Renal cortical epithelial cell (primary cell): ENCODE measurements around the gene TMEM167B. TPM values are rescaled to one million over a fixed set of nuclear protein-coding genes. Genes with fewer than 3 reads are reported as not detected.

Source experiments
- DNase-seq: peaks from one replicate; pipeline ENCODE4 v3.0.0-alpha.2; 2011; ENCODE audit warnings: low read depth
- total RNA-seq: library from RNA; depleted of rRNA; stranded (reverse); fragments of >200 nt; gene quantifications from 2 replicates; pipeline ENCODE4 v1.2.3, GENCODE V29; 2014

TMEM167B gene
- total RNA-seq, 1 donor from 2014 or later: 32.1 TPM

- no peak for DNase-seq
Measured at GRCh38 chr1:109083501-109083900, 7.1 kb upstream of the TMEM167B start.

- peak; percentile 52 for DNase-seq
Measured at GRCh38 chr1:109083923-109084322, 6.6 kb upstream of the TMEM167B start.

GRCh38 chr1:109084563-109085517 is 5.7 kb upstream of the TMEM167B start:
- peak; percentile 80 for DNase-seq

- peak; percentile 54 for DNase-seq
Measured at GRCh38 chr1:109089242-109090015, 1.1 kb upstream of the TMEM167B start.

- no peak for DNase-seq
Measured at GRCh38 chr1:109091078-109091838, 694 bp downstream of the TMEM167B start.

GRCh38 chr1:109091839-109092193 is 1.3 kb downstream of the TMEM167B start:
- DNase-seq: peak; percentile 62

- no peak for DNase-seq
Measured at GRCh38 chr1:109094377-109094803, 3.8 kb downstream of the TMEM167B start.

- DNase-seq: no peak
Measured at GRCh38 chr1:109094871-109095270, 4.3 kb downstream of the TMEM167B start.

- DNase-seq: no peak
Measured at GRCh38 chr1:109095631-109096030, 5.1 kb downstream of the TMEM167B start.

- no peak for DNase-seq
Measured at GRCh38 chr1:109096120-109096519, 5.6 kb downstream of the TMEM167B start.

- peak; percentile 88 for DNase-seq
Measured at GRCh38 chr1:109099938-109100773, 9.6 kb downstream of the TMEM167B start.

- peak; percentile 69 for DNase-seq
Measured at GRCh38 chr1:109104364-109105151, 14.0 kb downstream of the TMEM167B start.

- no peak for DNase-seq
Measured at GRCh38 chr1:109105881-109106280, 15.3 kb downstream of the TMEM167B start.

GRCh38 chr1:109107785-109108184 is 17.2 kb downstream of the TMEM167B start:
- DNase-seq: no peak

- DNase-seq: no peak
Measured at GRCh38 chr1:109109906-109110305, 19.3 kb downstream of the TMEM167B start.

- no peak for DNase-seq
Measured at GRCh38 chr1:109111386-109112055, 21.0 kb downstream of the TMEM167B start.

GRCh38 chr1:109112056-109112651 is 21.6 kb downstream of the TMEM167B start:
- DNase-seq: peak; percentile 55

- peak; percentile 84 for DNase-seq
Measured at GRCh38 chr1:109112652-109113285, 22.2 kb downstream of the TMEM167B start.
